NB4 (cell line): ENCODE measurements around the gene NRXN3.

Source experiments
- DNase-seq: peaks from one replicate; pipeline ENCODE4 v3.0.0; 2010; ENCODE audit warnings: low read depth
- H3K4me3 ChIP-seq: one replicate; pipeline ENCODE4 v1.5.1; 2011; ENCODE audit warnings: mild to moderate bottlenecking, low read depth, low read length, moderate library complexity
- CTCF ChIP-seq: IDR thresholded peaks from one replicate; pipeline ENCODE4 v1.5.1; 2012; ENCODE audit warnings: low read depth, low read length
- MAX ChIP-seq: IDR thresholded peaks from 2 replicates; pipeline ENCODE4 v1.6.1; 2011; ENCODE audit warnings: low read depth, low read length
- MYC ChIP-seq: IDR thresholded peaks from 2 replicates; pipeline ENCODE4 v1.6.1; 2011; ENCODE audit warnings: low read depth, low read length
- POLR2A ChIP-seq: IDR thresholded peaks from 2 replicates; pipeline ENCODE4 v1.6.1; 2011; ENCODE audit warnings: mild to moderate bottlenecking; ENCODE audit not compliant: insufficient read length; ENCODE audit errors: extremely low read depth

NRXN3 gene

GRCh38 chr14:79544698-79545070 is 1374.5 kb downstream of the NRXN3 start:
- DNase-seq: no peak
- TF ChIP-seq CTCF: no peak
- H3K4me3 ChIP-seq: no peak overlapping the region

- H3K4me3 ChIP-seq: no peak overlapping the region
- DNase-seq: no peak
- TF ChIP-seq CTCF (no peak), MAX (no peak), POLR2A (no peak), MYC (no peak)
Measured at GRCh38 chr14:79548836-79549235, 1378.7 kb downstream of the NRXN3 start.

- no peak overlapping the region for H3K4me3 ChIP-seq
- no peak for DNase-seq
- TF ChIP-seq CTCF (no peak), MYC (no peak), POLR2A (no peak), MAX (no peak)
Measured at GRCh38 chr14:79549515-79549914, 1379.3 kb downstream of the NRXN3 start.

GRCh38 chr14:79551523-79551922 is 1381.3 kb downstream of the NRXN3 start:
- no peak overlapping the region for H3K4me3 ChIP-seq
- DNase-seq: no peak
- TF ChIP-seq MYC (no peak), POLR2A (no peak), CTCF (no peak), MAX (no peak)

GRCh38 chr14:79552778-79553177 is 1382.6 kb downstream of the NRXN3 start:
- no peak for DNase-seq
- TF ChIP-seq CTCF (no peak), MAX (no peak), MYC (no peak), POLR2A (no peak)
- H3K4me3 ChIP-seq: no peak overlapping the region

GRCh38 chr14:79554816-79555215 is 1384.6 kb downstream of the NRXN3 start:
- no peak for TF ChIP-seq MYC
- TF ChIP-seq CTCF: no peak
- no peak for TF ChIP-seq MAX
- no peak overlapping the region for H3K4me3 ChIP-seq
- no peak for DNase-seq
